Middle frontal gyrus (tissue), 1 donor: Measurements from ENCODE around the gene DNAH7.
"Not testable (repeated sequence)": the region's sequence is repeated elsewhere in the genome, so short reads cannot be mapped to it uniquely, and the experiment has no call there.

Experiments used
- DNase-seq: peaks from one replicate; pipeline ENCODE4 v3.0.0-alpha.2; 2015; ENCODE audit warnings: low spot score; ENCODE audit errors: extremely low spot score

The DNAH7 gene

GRCh38 chr2:195732574-195732973 is 336.1 kb downstream of the DNAH7 start:
- no peak for DNase-seq

GRCh38 chr2:195730912-195731311 is 337.7 kb downstream of the DNAH7 start:
- no peak for DNase-seq

GRCh38 chr2:195727106-195727505 is 341.5 kb downstream of the DNAH7 start:
- no peak for DNase-seq

GRCh38 chr2:195722075-195722474 is 346.6 kb downstream of the DNAH7 start:
- no peak for DNase-seq

GRCh38 chr2:195721042-195721441 is 347.6 kb downstream of the DNAH7 start:
- no peak for DNase-seq

- no peak for DNase-seq
Observed at GRCh38 chr2:195716466-195716865, 352.2 kb downstream of the DNAH7 start.

- no peak for DNase-seq
Observed at GRCh38 chr2:195711478-195711877, 357.2 kb downstream of the DNAH7 start.

- no peak for DNase-seq
Observed at GRCh38 chr2:195709901-195710806, 358.5 kb downstream of the DNAH7 start.

GRCh38 chr2:195706161-195706900 is 362.3 kb downstream of the DNAH7 start:
- no peak for DNase-seq

GRCh38 chr2:195700480-195700879 is 368.2 kb downstream of the DNAH7 start:
- no peak for DNase-seq

GRCh38 chr2:195697681-195698220 is 370.9 kb downstream of the DNAH7 start:
- DNase-seq: no peak

GRCh38 chr2:195696012-195696411 is 372.6 kb downstream of the DNAH7 start:
- DNase-seq: no peak

GRCh38 chr2:195695002-195695631 is 373.5 kb downstream of the DNAH7 start:
- no peak for DNase-seq

- no peak for DNase-seq
Observed at GRCh38 chr2:195694553-195694952, 374.1 kb downstream of the DNAH7 start.

- DNase-seq: not testable (repeated sequence)
Observed at GRCh38 chr2:195692531-195692930, 376.1 kb downstream of the DNAH7 start.
